B cell (primary cell): ENCODE results near the gene FAF1. TPM values are rescaled to one million over a fixed set of nuclear protein-coding genes. Genes with fewer than 3 reads are reported as not detected.

Experiments used
- ATAC-seq: fragments of 200-7000 bp; cut with Tn5 transposase; one replicate; pipeline ENCODE4 v1.10.0; 2021; ENCODE audit warnings: low read depth, mild to moderate bottlenecking, moderate number of reproducible peaks, moderate library complexity
- CTCF ChIA-PET: fragments of 350-600 bp; sonication (Branson Sonifier 250); formaldehyde crosslinking; loops from one replicate; lab custom pipeline; 2021; ENCODE audit warnings: antibody characterized with exemption, inconsistent platforms; lab: Charles Lee
- POLR2A ChIA-PET: fragments of 350-600 bp; sonication (Branson Sonifier 250); formaldehyde crosslinking; loops from one replicate; lab custom pipeline; 2021; ENCODE audit warnings: antibody characterized with exemption; lab: Charles Lee
- DNase-seq: peaks from one replicate; pipeline ENCODE4 v3.0.0; 2013
- H2AFZ ChIP-seq: 2 replicates; pipeline ENCODE4 v1.6.1; 2012; ENCODE audit warnings: mild to moderate bottlenecking, low read depth, low read length; ENCODE audit not compliant: insufficient read depth, poor library complexity, severe bottlenecking
- H3K27ac ChIP-seq, 2 donors: 1 replicate in 1 of 2; 2 replicates in 1 of 2; pipeline ENCODE4 v1.5.1; 2012 to 2013; ENCODE audit warnings: low read length in 2 of 2, mild to moderate bottlenecking in 2 of 2, moderate library complexity in 1 of 2
- H3K27me3 ChIP-seq, 4 experiments: fragments of 200-600 bp in 1 of 4; sonication (generic) in 1 of 4; replicated peaks in 1 of 4; 1 replicate in 2 of 4; 2 replicates in 2 of 4; pipeline versions ENCODE4 v1.6.1 to v1.7.0; 2013 to 2016; ENCODE audit warnings: low read length in 3 of 4, mild to moderate bottlenecking in 2 of 4, mixed read lengths in 1 of 4, moderate library complexity in 1 of 4; ENCODE audit not compliant: insufficient read depth in 4 of 4, control insufficient read depth in 3 of 4; ENCODE audit errors: control extremely low read depth in 1 of 4
- H3K36me3 ChIP-seq, 2 experiments: replicated peaks in 1 of 2; 1 replicate in 1 of 2; 2 replicates in 1 of 2; pipeline versions ENCODE4 v1.6.1 to v1.7.1; 2013; ENCODE audit warnings: low read length in 1 of 2; ENCODE audit not compliant: insufficient read depth in 2 of 2, control insufficient read depth in 1 of 2; ENCODE audit errors: control extremely low read depth in 1 of 2, extremely low read depth in 1 of 2
- H3K4me1 ChIP-seq, 2 donors: fragments of 200-600 bp in 1 of 2; sonication (generic) in 1 of 2; 1 replicate in 1 of 2; 2 replicates in 1 of 2; pipeline versions ENCODE4 v1.5.1 to v1.6.1; 2013 to 2017; ENCODE audit warnings: low read length in 2 of 2; ENCODE audit not compliant: control insufficient read depth in 2 of 2, insufficient read depth in 2 of 2
- H3K4me2 ChIP-seq: replicated peaks from 2 replicates; pipeline ENCODE3; 2012; ENCODE audit warnings: mild to moderate bottlenecking, low read depth, low read length; ENCODE audit not compliant: poor library complexity, severe bottlenecking
- H3K4me3 ChIP-seq, 5 experiments: fragments of 200-600 bp in 1 of 5; sonication (generic) in 1 of 5; 1 replicate in 3 of 5; 2 replicates in 2 of 5; pipeline versions ENCODE4 v1.5.1 to v1.7.0; 2011 to 2016; ENCODE audit warnings: low read length in 4 of 5, mild to moderate bottlenecking in 4 of 5, low read depth in 2 of 5, control low read depth in 1 of 5, moderate library complexity in 1 of 5; ENCODE audit not compliant: insufficient read depth in 1 of 5; ENCODE audit errors: control extremely low read depth in 1 of 5, extremely low read depth in 1 of 5
- H3K79me2 ChIP-seq: fragments of 200-600 bp; sonication (generic); one replicate; pipeline ENCODE4 v1.6.0; 2016; ENCODE audit warnings: low read length; ENCODE audit not compliant: control insufficient read depth, insufficient read depth
- H3K9ac ChIP-seq: fragments of 200-600 bp; sonication (generic); 2 replicates; pipeline ENCODE4 v1.6.1; 2017; ENCODE audit warnings: mild to moderate bottlenecking, low read length, moderate library complexity
- H3K9me3 ChIP-seq, 3 donors: one replicate each; pipeline versions ENCODE4 v1.6.1 to v1.7.1; 2013; ENCODE audit warnings: low read length in 2 of 3; ENCODE audit not compliant: control insufficient read depth in 2 of 3, insufficient read depth in 1 of 3; ENCODE audit errors: control extremely low read depth in 1 of 3
- H4K20me1 ChIP-seq: 2 replicates; pipeline ENCODE4 v1.6.0; 2012; ENCODE audit warnings: mild to moderate bottlenecking, low read length; ENCODE audit not compliant: insufficient read depth, control insufficient read depth, poor library complexity, severe bottlenecking
- H3K27ac Mint-ChIP-seq: one replicate; pipeline ENCODE4 v1.8.0; 2021; ENCODE audit warnings: mixed read lengths
- H3K27me3 Mint-ChIP-seq: one replicate; pipeline ENCODE4 v1.8.0; 2021; ENCODE audit warnings: mixed read lengths
- H3K4me1 Mint-ChIP-seq: one replicate; pipeline ENCODE4 v1.8.0; 2021; ENCODE audit warnings: mixed read lengths
- H3K4me3 Mint-ChIP-seq: one replicate; pipeline ENCODE4 v1.8.0; 2021; ENCODE audit warnings: mixed read lengths
- H3K9me3 Mint-ChIP-seq: one replicate; pipeline ENCODE4 v1.8.0; 2022; ENCODE audit warnings: mixed read lengths; ENCODE audit not compliant: insufficient read depth
- CTCF ChIP-seq: fragments of 200-600 bp; IDR thresholded peaks from one replicate; pipeline ENCODE4 v1.8.0; 2022; ENCODE audit warnings: antibody characterized with exemption, mild to moderate bottlenecking
- EZH2 ChIP-seq: IDR thresholded peaks from 2 replicates; pipeline ENCODE4 v1.6.1; 2012; ENCODE audit warnings: borderline replicate concordance, low read depth, mild to moderate bottlenecking, moderate library complexity, low read length; ENCODE audit not compliant: insufficient read depth, poor library complexity, severe bottlenecking
- WGBS: methylation state at CpG from one replicate; pipeline ENCODE4 v1.1.5; 2013; ENCODE audit warnings: missing lambda C conversion rate; ENCODE audit not compliant: insufficient coverage; 5-methylcytosine and 5-hydroxymethylcytosine counted together
- intact Hi-C: fragments of 100-400 bp; cut with micrococcal nuclease; formaldehyde crosslinking; loops from one replicate; pipeline ENCODE4 v1.10.0; 2022
- polyA plus RNA-seq: library from polyadenylated mRNA; depleted of rRNA; stranded (reverse); fragments of >200 nt; gene quantifications from 2 replicates; pipeline ENCODE4 v1.2.3, GENCODE V29; 2012
- total RNA-seq, 2 donors: library from RNA; stranded (reverse); fragments of 120-200 nt in 1 of 2; gene quantifications; 1 replicate in 1 of 2; 2 replicates in 1 of 2; pipeline versions ENCODE4 v1.2.3 to v1.2.4, GENCODE V29; 2013 to 2022

Gene FAF1
- total and polyA plus RNA-seq, 2 donors (not counting 1 experiment from before 2014, with no cell fraction given), result 10.1 to 58.4 TPM

GRCh38 chr1:50476800-50477199 is 483.3 kb downstream of the FAF1 start:
- DNase-seq, result no peak
- no peak overlapping the region for H3K4me3 Mint-ChIP-seq
- H3K36me3 ChIP-seq, result peaks cover 8 to 27% of the 10 kb centered on the region in 2 experiments
- H3K27ac ChIP-seq, result no peak overlapping the region
- intact Hi-C loops, result no loop called here
- H4K20me1 ChIP-seq, result no peaks in the 10 kb centered on the region
- no peaks in the 10 kb centered on the region for H3K9me3 Mint-ChIP-seq
- WGBS, result no CpG with 5 or more reads among the region's 1 CpG
- no peak overlapping the region for H3K9ac ChIP-seq
- no peak for ATAC-seq
- ChIA-PET CTCF (no interaction called here), POLR2A (no interaction called here)
- no peak overlapping the region for H3K27ac Mint-ChIP-seq
- no peak overlapping the region for H3K4me3 ChIP-seq
- H3K4me1 Mint-ChIP-seq, result no peaks in the 10 kb centered on the region
- H3K4me2 ChIP-seq, result no peak overlapping the region
- H3K9me3 ChIP-seq, result no peaks in the 10 kb centered on the region
- H3K27me3 ChIP-seq, result no peaks in the 10 kb centered on the region
- no peaks in the 10 kb centered on the region for H3K4me1 ChIP-seq
- no peaks in the 10 kb centered on the region for H3K79me2 ChIP-seq
- H3K27me3 Mint-ChIP-seq, result no peaks in the 10 kb centered on the region
- no peak for TF ChIP-seq CTCF
- TF ChIP-seq EZH2, result no peak
- no peak overlapping the region for H2AFZ ChIP-seq

GRCh38 chr1:50474859-50475809 is 484.9 kb downstream of the FAF1 start:
- Histone ChIP-seq H3K4me3 (no peak overlapping the region), H2AFZ (no peak overlapping the region), H3K9ac (no peak overlapping the region), H3K9me3 (no peaks in the 10 kb centered on the region), H4K20me1 (no peaks in the 10 kb centered on the region), H3K4me1 (no peaks in the 10 kb centered on the region), H3K27me3 (no peaks in the 10 kb centered on the region), H3K36me3 (peaks cover 9 to 40% of the 10 kb centered on the region in 2 experiments), H3K4me2 (no peak overlapping the region), H3K79me2 (no peaks in the 10 kb centered on the region), H3K27ac (no peak overlapping the region)
- POLR2A ChIA-PET, result no interaction called here
- Mint-ChIP-seq H3K4me3 (no peak overlapping the region), H3K27ac (no peak overlapping the region), H3K9me3 (no peaks in the 10 kb centered on the region), H3K27me3 (no peaks in the 10 kb centered on the region), H3K4me1 (no peaks in the 10 kb centered on the region)
- CTCF ChIA-PET, result no interaction called here
- DNase-seq, result no peak
- TF ChIP-seq EZH2 (no peak), CTCF (no peak)
- intact Hi-C loops, result no loop called here
- ATAC-seq, result no peak
- WGBS, result 98% methylated on average over 7 of the region's 7 CpGs
